Tongue (tissue), 1 donor: ENCODE results near the gene NEUROG3. TPM values are rescaled to one million over a fixed set of nuclear protein-coding genes. Genes with fewer than 3 reads are reported as not detected.

Experiments
- total RNA-seq: library from RNA; depleted of rRNA; stranded (reverse); fragments of >200 nt; gene quantifications from one replicate; pipeline ENCODE4 v1.2.3, GENCODE V29; 2014

The NEUROG3 gene
- total RNA-seq, 1 donor from 2014 or later, result not detected

Other genes starting within 250 kb of the NEUROG3 start
- gene TACR2, start 156.5 kb downstream of the NEUROG3 start, total RNA-seq, result not detected
- gene TSPAN15, start 122.0 kb downstream of the NEUROG3 start, total RNA-seq, result 64.6 TPM
- gene FAM241B, start 56.8 kb upstream of the NEUROG3 start, total RNA-seq, result 1.0 TPM
- 4.6 TPM for gene COL13A1, start 228.5 kb upstream of the NEUROG3 start, total RNA-seq